SK-N-SH (cell line): ENCODE measurements around the gene CALR3. TPM values are rescaled to one million over a fixed set of nuclear protein-coding genes. Genes with fewer than 3 reads are reported as not detected.

Experiments used
- CTCF ChIA-PET: fragments of 300-600, 350-600 bp; formaldehyde crosslinking; extraction: SDS; loops from one replicate; lab custom pipeline; 2021; lab: Yijun Ruan, JAX
- POLR2A ChIA-PET: fragments of 350-600 bp; sonication (Branson Sonifier 250); formaldehyde crosslinking; extraction: SDS; loops from one replicate; lab custom pipeline; 2020; ENCODE audit warnings: antibody characterized with exemption, inconsistent platforms; lab: Yijun Ruan, JAX
- DNase-seq: peaks from one replicate; pipeline ENCODE4 v3.0.0; 2012
- H2AFZ ChIP-seq: fragments of 200-600 bp; sonication (generic); 2 replicates; pipeline ENCODE4 v1.8.1; 2016; ENCODE audit warnings: antibody characterized with exemption, mild to moderate bottlenecking, low read depth
- H3F3A ChIP-seq: fragments of 200-600 bp; sonication (generic); replicated peaks from 2 replicates; pipeline ENCODE3; 2016; ENCODE audit warnings: antibody characterized with exemption, mild to moderate bottlenecking; ENCODE audit not compliant: insufficient read depth
- H3K27ac ChIP-seq, 2 experiments: fragments of 200-500 bp in 1 of 2; fragments of 200-600 bp in 1 of 2; sonication (Bioruptor generic) in 1 of 2; sonication (generic), shearing (Covaris generic) in 1 of 2; 2 replicates each; pipeline versions ENCODE4 v1.5.1 to v1.6.1; 2014 to 2016; ENCODE audit warnings: low read depth in 2 of 2, inconsistent platforms in 1 of 2, low read length in 1 of 2, mild to moderate bottlenecking in 1 of 2, mixed read lengths in 1 of 2
- H3K27me3 ChIP-seq: fragments of 200-600 bp; sonication (generic), shearing (Covaris generic); 2 replicates; pipeline ENCODE4 v1.6.1; 2016; ENCODE audit warnings: mixed run types; ENCODE audit not compliant: insufficient read depth
- H3K36me3 ChIP-seq, 2 experiments: fragments of 200-500 bp in 1 of 2; fragments of 200-600 bp in 1 of 2; sonication (Bioruptor generic) in 1 of 2; sonication (generic) in 1 of 2; replicated peaks in 1 of 2; 2 replicates each; pipeline versions ENCODE3 to v1.5.1; 2014 to 2016; ENCODE audit warnings: low read length in 1 of 2, mild to moderate bottlenecking in 1 of 2; ENCODE audit not compliant: insufficient read depth in 2 of 2, control insufficient read depth in 1 of 2
- H3K4me1 ChIP-seq, 2 experiments: fragments of 200-500 bp in 1 of 2; fragments of 200-600 bp in 1 of 2; sonication (Bioruptor generic) in 1 of 2; sonication (generic), shearing (Covaris generic) in 1 of 2; 2 replicates each; pipeline versions ENCODE4 v1.5.1 to v1.6.1; 2014 to 2016; ENCODE audit warnings: low read depth in 1 of 2, low read length in 1 of 2, mixed run types in 1 of 2; ENCODE audit not compliant: insufficient read depth in 2 of 2, control insufficient read depth in 1 of 2
- H3K4me2 ChIP-seq: fragments of 200-600 bp; sonication (generic), shearing (Covaris generic); 2 replicates; pipeline ENCODE4 v1.6.1; 2017; ENCODE audit warnings: mixed run types
- H3K4me3 ChIP-seq, 2 experiments: fragments of 200-500 bp in 1 of 2; fragments of 200-600 bp in 1 of 2; sonication (Bioruptor generic) in 1 of 2; sonication (generic), shearing (Covaris generic) in 1 of 2; 2 replicates each; pipeline versions ENCODE4 v1.5.1 to v1.8.1; 2014 to 2016; ENCODE audit warnings: low read depth in 2 of 2, inconsistent platforms in 1 of 2, low read length in 1 of 2, mild to moderate bottlenecking in 1 of 2, mixed read lengths in 1 of 2, moderate library complexity in 1 of 2
- H3K79me2 ChIP-seq: fragments of 200-600 bp; sonication (generic); 2 replicates; pipeline ENCODE4 v1.8.1; 2017; ENCODE audit warnings: mild to moderate bottlenecking; ENCODE audit not compliant: insufficient read depth
- H3K9ac ChIP-seq: fragments of 200-600 bp; sonication (generic); 2 replicates; pipeline ENCODE4 v1.6.1; 2017; ENCODE audit warnings: mixed run types
- H3K9me2 ChIP-seq: fragments of 200-600 bp; sonication (generic); 2 replicates; pipeline ENCODE4 v1.6.1; 2017; ENCODE audit warnings: mixed run types
- H3K9me3 ChIP-seq: fragments of 200-600 bp; sonication (generic); 2 replicates; pipeline ENCODE4 v1.6.1; 2017; ENCODE audit warnings: mixed run types, mild to moderate bottlenecking, moderate library complexity
- H4K20me1 ChIP-seq: fragments of 200-600 bp; sonication (generic); 2 replicates; pipeline ENCODE4 v1.6.1; 2017; ENCODE audit warnings: mild to moderate bottlenecking, mixed run types; ENCODE audit not compliant: insufficient read depth
- EP300 ChIP-seq, 2 experiments: IDR thresholded peaks; 2 replicates each; pipeline versions ENCODE4 v1.4.0 to v1.6.1; 2012; ENCODE audit warnings: borderline replicate concordance in 1 of 2, low read depth in 1 of 2, low read length in 1 of 2
- MAX ChIP-seq: IDR thresholded peaks from 2 replicates; pipeline ENCODE4 v1.4.0; 2012; ENCODE audit warnings: low read depth
- MXI1 ChIP-seq: IDR thresholded peaks from 2 replicates; pipeline ENCODE4 v1.6.1; 2012; ENCODE audit warnings: mild to moderate bottlenecking, low read depth, low read length, improper control_type of control experiment
- NFIC ChIP-seq: IDR thresholded peaks from 2 replicates; pipeline ENCODE4 v1.4.0; 2012; ENCODE audit warnings: borderline replicate concordance
- POLR2AphosphoS5 ChIP-seq: IDR thresholded peaks from 2 replicates; pipeline ENCODE4 v1.6.1; 2012; ENCODE audit warnings: low read depth, low read length
- TAF1 ChIP-seq: IDR thresholded peaks from 2 replicates; pipeline ENCODE4 v1.6.1; 2012; ENCODE audit warnings: low read depth, mild to moderate bottlenecking, low read length, moderate library complexity, borderline replicate concordance
- TCF12 ChIP-seq: IDR thresholded peaks from 2 replicates; pipeline ENCODE4 v1.4.0; 2012
- WGBS: methylation state at CpG from one replicate; pipeline ENCODE4 v1.1.6; 2017; ENCODE audit warnings: low lambda C conversion rate; 5-methylcytosine and 5-hydroxymethylcytosine counted together
- polyA plus RNA-seq, 3 experiments: library from polyadenylated mRNA; depleted of rRNA; stranded (reverse); fragments of >200 nt; gene quantifications; 2 replicates each; pipeline ENCODE4 v1.2.3, GENCODE V29; 2012
- small RNA-seq, 7 experiments: library from RNA; depleted of rRNA; stranded (forward); fragments of <200 nt; gene quantifications; one replicate each; pipeline ENCODE3, GENCODE V24; 2012

CALR3 gene
- polyA plus RNA-seq, 1 of the 3 experiments (the other 2 are of a cell fraction): not detected

DNA sequence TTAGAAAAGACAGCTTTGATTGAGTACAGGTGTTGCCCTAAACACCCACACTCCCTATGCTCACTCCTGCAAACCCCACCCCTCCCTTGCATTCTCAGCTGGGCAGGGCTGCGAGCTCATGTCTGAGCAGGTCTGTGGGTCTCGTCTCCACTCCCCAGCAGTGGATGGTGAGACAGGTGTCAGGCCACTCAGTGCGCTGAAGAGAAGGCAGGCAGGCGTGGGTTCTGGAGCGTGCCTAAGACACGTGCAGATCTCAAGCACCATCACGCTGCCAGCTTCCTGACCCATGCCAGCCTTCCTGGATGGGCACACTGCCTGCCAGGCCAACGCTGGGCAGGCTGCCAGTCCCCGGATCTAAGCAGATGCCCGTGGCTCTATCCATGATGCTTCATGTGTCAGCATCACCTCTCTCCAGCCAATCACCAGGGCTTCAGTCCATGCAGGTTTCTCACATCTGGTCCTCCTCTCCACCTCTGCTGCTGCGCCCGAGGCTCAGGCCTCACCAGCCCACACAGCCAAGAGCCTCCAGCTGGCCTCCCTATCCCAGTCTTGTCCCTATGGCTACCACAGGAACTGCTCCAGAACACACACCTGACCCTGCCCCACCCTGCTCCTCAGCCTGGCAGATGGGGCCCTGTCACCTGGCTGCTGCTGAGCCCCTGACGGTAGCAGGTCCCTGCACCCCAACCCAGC lies 66.8 kb downstream of the CALR3 start:
- peak; percentile 79 for DNase-seq
- 68% methylated on average over 12 of the region's 13 CpGs for WGBS
- CTCF ChIA-PET: interaction anchor here (1.4 to 2.2 kb wide), 2 partner anchors 11 to 13 kb away, joined by 3 to 6 read pairs; no protein-coding TSS in a partner anchor

More for the DNA sequence above, 66.8 kb downstream of the CALR3 start:
- peaks cover 10 to 33% of the 10 kb centered on the region in 2 experiments for H3K36me3 ChIP-seq
- no peaks in the 10 kb centered on the region for H3K9me2 ChIP-seq
- peaks cover 0 to 19% of the 10 kb centered on the region in 2 experiments; a peak in 1 of 4 replicates for H3K4me1 ChIP-seq
- H3K79me2 ChIP-seq: no peaks in the 10 kb centered on the region
- 0 out of 2 replicates have a peak, but pooled peaks cover 2% of the 10 kb centered on the region for H4K20me1 ChIP-seq
- no peak overlapping the region for H3K4me2 ChIP-seq
- H3K27ac ChIP-seq: peak overlapping the region in 1 of 2 experiments; percentile 57; a peak in 2 of 4 replicates
- H3K9me3 ChIP-seq: no peaks in the 10 kb centered on the region
- TF ChIP-seq POLR2AphosphoS5 (no peak), MXI1 (peak; percentile 89), NFIC (peak; percentile 52; the same call in 1 of the 2 replicates), MAX (0 out of 2 replicates have a peak, but pooled peaks have one; percentile 26), TAF1 (no peak), TCF12 (no peak; the same call in 1 of the 2 replicates), EP300 (IDR thresholded peaks at IDR 0.05; ENCODE audit: borderline replicate concordance in 1 of 2, low read depth in 1 of 2, low read length in 1 of 2) (no peak)
- no peaks in the 10 kb centered on the region for H3K27me3 ChIP-seq
- no peaks in the 10 kb centered on the region for H3F3A ChIP-seq
- POLR2A ChIA-PET: interaction anchor here (2.0 kb wide), 1 partner anchor 13 kb away, joined by 6 read pairs; no protein-coding TSS in a partner anchor
- H3K4me3 ChIP-seq: no peak overlapping the region
- H2AFZ ChIP-seq: no peak overlapping the region
- H3K9ac ChIP-seq: no peak overlapping the region

Small RNA genes lying within 50 kb of the gene (small RNA-seq; reads per million reads assigned to genes)
- 0 reads per million in 7 experiments for gene RN7SL146P

Other genes starting within 250 kb of the CALR3 start
- gene KLF2, start 171.3 kb downstream of the CALR3 start, polyA plus RNA-seq (2012; rRNA removed): 2.8 and 6.9 TPM in 2 replicates
- gene EPS15L1, start 24.2 kb downstream of the CALR3 start, polyA plus RNA-seq (2012; rRNA removed): 16.0 and 18.7 TPM in 2 replicates
- gene C19orf44, start 227 bp upstream of the CALR3 start, polyA plus RNA-seq (2012; rRNA removed): 5.1 and 6.0 TPM in 2 replicates
- 7.7 and 16.8 TPM in 2 replicates for gene CHERP, start 46.3 kb upstream of the CALR3 start, polyA plus RNA-seq (2012; rRNA removed)
- 23.5 and 28.4 TPM in 2 replicates for gene SLC35E1, start 76.2 kb upstream of the CALR3 start, polyA plus RNA-seq (2012; rRNA removed)
- gene MED26, start 132.0 kb upstream of the CALR3 start, polyA plus RNA-seq (2012; rRNA removed): 3.5 and 3.8 TPM in 2 replicates
- gene SMIM7, start 164.0 kb upstream of the CALR3 start, polyA plus RNA-seq (2012; rRNA removed): 74.2 and 79.9 TPM in 2 replicates
- 3.3 and 4.3 TPM in 2 replicates for gene TMEM38A, start 165.0 kb upstream of the CALR3 start, polyA plus RNA-seq (2012; rRNA removed)
- not detected in 2 replicates for gene NWD1, start 223.7 kb upstream of the CALR3 start, polyA plus RNA-seq (2012; rRNA removed)